HepG2 (cell line): Measurements from ENCODE around the gene TEAD3. TPM values are rescaled to one million over a fixed set of nuclear protein-coding genes. Genes with fewer than 3 reads are reported as not detected.
A peak's percentile ranks its signal among the peaks of the same experiment; 100 is the strongest.

Source experiments
- DPF2 ChIP-seq: sonication (generic); formaldehyde crosslinking; IDR thresholded peaks from 2 replicates; pipeline ENCODE4 v1.4.0; 2020; ENCODE audit warnings: mild to moderate bottlenecking, low read depth, missing genetic modification reagents, borderline replicate concordance
- HNRNPK ChIP-seq: fragments of 200-400 bp; formaldehyde crosslinking; IDR thresholded peaks from 2 replicates; pipeline ENCODE4 v1.6.1; 2018; ENCODE audit warnings: low read length, low read depth, moderate library complexity, mild to moderate bottlenecking; ENCODE audit not compliant: poor library complexity, severe bottlenecking
- HNRNPL ChIP-seq: fragments of 200-400 bp; formaldehyde crosslinking; IDR thresholded peaks from 2 replicates; pipeline ENCODE4 v1.6.1; 2017; ENCODE audit warnings: mild to moderate bottlenecking, low read depth, low read length
- KDM6A ChIP-seq: IDR thresholded peaks from 2 replicates; pipeline ENCODE4 v1.6.1; 2016; ENCODE audit warnings: low read depth
- NFATC3 ChIP-seq: sonication (generic); formaldehyde crosslinking; IDR thresholded peaks from 2 replicates; pipeline ENCODE4 v1.5.1; 2020; ENCODE audit warnings: mild to moderate bottlenecking, missing genetic modification reagents
- SYNCRIP ChIP-seq: fragments of 200-400 bp; formaldehyde crosslinking; IDR thresholded peaks from 2 replicates; pipeline ENCODE4 v1.6.1; 2018; ENCODE audit warnings: mild to moderate bottlenecking, low read depth, low read length; ENCODE audit not compliant: insufficient read depth
- TARDBP ChIP-seq: sonication (generic); formaldehyde crosslinking; IDR thresholded peaks from 2 replicates; pipeline ENCODE4 v1.8.0; 2022; ENCODE audit warnings: mild to moderate bottlenecking, missing genetic modification reagents
- TP53 ChIP-seq: sonication (generic); formaldehyde crosslinking; conservative IDR thresholded peaks from 2 replicates; pipeline ENCODE4 v1.4.0; 2020; ENCODE audit warnings: missing genetic modification reagents
- XBP1 ChIP-seq: sonication (generic); formaldehyde crosslinking; IDR thresholded peaks from 2 replicates; pipeline ENCODE4 v1.5.0; 2020; ENCODE audit warnings: missing genetic modification reagents
- YY1 ChIP-seq: IDR thresholded peaks from 2 replicates; pipeline ENCODE4 v1.6.1; 2011; ENCODE audit warnings: low read length, low read depth, moderate library complexity, mild to moderate bottlenecking; ENCODE audit not compliant: insufficient read depth, insufficient replicate concordance
- ZFP36L2 ChIP-seq: sonication (generic); formaldehyde crosslinking; IDR thresholded peaks from 2 replicates; pipeline ENCODE4 v1.4.0; 2020; ENCODE audit warnings: missing genetic modification reagents
- ZNF101 ChIP-seq: sonication (generic); formaldehyde crosslinking; IDR thresholded peaks from 2 replicates; pipeline ENCODE4 v1.4.0; 2020; ENCODE audit warnings: mild to moderate bottlenecking, low read depth, missing genetic modification reagents, borderline replicate concordance
- ZNF224 ChIP-seq: sonication (generic); formaldehyde crosslinking; IDR thresholded peaks from 2 replicates; pipeline ENCODE4 v1.5.0; 2020; ENCODE audit warnings: mild to moderate bottlenecking, missing genetic modification reagents
- ZNF367 ChIP-seq: sonication (generic); formaldehyde crosslinking; IDR thresholded peaks from 2 replicates; pipeline ENCODE4 v1.4.0; 2020; ENCODE audit warnings: missing genetic modification reagents, borderline replicate concordance
- ZNF724P ChIP-seq: sonication (generic); formaldehyde crosslinking; IDR thresholded peaks from 2 replicates; pipeline ENCODE4 v1.8.0; 2022; ENCODE audit warnings: missing genetic modification reagents, borderline replicate concordance
- ZNF761 ChIP-seq: sonication (generic); formaldehyde crosslinking; conservative IDR thresholded peaks from 2 replicates; pipeline ENCODE4 v1.4.0; 2020; ENCODE audit warnings: mild to moderate bottlenecking, missing genetic modification reagents
- polyA plus RNA-seq, 8 experiments: library from polyadenylated mRNA; depleted of rRNA in 3 of 8; stranded (reverse) in 7 of 8; unstranded in 1 of 8; fragments of >200 nt; fragmentation: Illumina TruSeq in 4 of 8; extraction: Trizol in 4 of 8; gene quantifications; 2 replicates each; pipeline versions ENCODE4 v1.2.1 to v1.2.3, GENCODE V29; 2011 to 2016; ENCODE audit warnings: low read depth in 4 of 8, missing spikeins in 1 of 8, mixed read lengths in 1 of 8; ENCODE audit not compliant: insufficient read depth in 1 of 8
- total RNA-seq, 5 experiments: library from RNA; depleted of rRNA; stranded (reverse); fragments of >200 nt; fragmentation: Illumina TruSeq; extraction: Trizol; gene quantifications; 2 replicates each; pipeline ENCODE4 v1.2.3, GENCODE V29; 2016; ENCODE audit warnings: low read depth in 1 of 5
- TF ChIP-seq, protein P1 (sequence below): sonication (generic); formaldehyde crosslinking; IDR thresholded peaks from 2 replicates; pipeline ENCODE4 v1.5.1; 2020; ENCODE audit warnings: missing genetic modification reagents, mild to moderate bottlenecking, borderline replicate concordance
- TF ChIP-seq, protein P2 (sequence below): sonication (generic); formaldehyde crosslinking; IDR thresholded peaks from 2 replicates; pipeline ENCODE4 v1.5.1; 2020; ENCODE audit warnings: mild to moderate bottlenecking, missing genetic modification reagents, borderline replicate concordance
- TF ChIP-seq, protein P3 (sequence below): sonication (generic); formaldehyde crosslinking; IDR thresholded peaks from 2 replicates; pipeline ENCODE4 v1.5.0; 2020; ENCODE audit warnings: missing genetic modification reagents

Gene TEAD3
- total and polyA plus RNA-seq, 2 of the 13 experiments (the other 11 are each of a cell fraction or from before 2014, with no cell fraction given): 15.1 to 16.5 TPM

DNA sequence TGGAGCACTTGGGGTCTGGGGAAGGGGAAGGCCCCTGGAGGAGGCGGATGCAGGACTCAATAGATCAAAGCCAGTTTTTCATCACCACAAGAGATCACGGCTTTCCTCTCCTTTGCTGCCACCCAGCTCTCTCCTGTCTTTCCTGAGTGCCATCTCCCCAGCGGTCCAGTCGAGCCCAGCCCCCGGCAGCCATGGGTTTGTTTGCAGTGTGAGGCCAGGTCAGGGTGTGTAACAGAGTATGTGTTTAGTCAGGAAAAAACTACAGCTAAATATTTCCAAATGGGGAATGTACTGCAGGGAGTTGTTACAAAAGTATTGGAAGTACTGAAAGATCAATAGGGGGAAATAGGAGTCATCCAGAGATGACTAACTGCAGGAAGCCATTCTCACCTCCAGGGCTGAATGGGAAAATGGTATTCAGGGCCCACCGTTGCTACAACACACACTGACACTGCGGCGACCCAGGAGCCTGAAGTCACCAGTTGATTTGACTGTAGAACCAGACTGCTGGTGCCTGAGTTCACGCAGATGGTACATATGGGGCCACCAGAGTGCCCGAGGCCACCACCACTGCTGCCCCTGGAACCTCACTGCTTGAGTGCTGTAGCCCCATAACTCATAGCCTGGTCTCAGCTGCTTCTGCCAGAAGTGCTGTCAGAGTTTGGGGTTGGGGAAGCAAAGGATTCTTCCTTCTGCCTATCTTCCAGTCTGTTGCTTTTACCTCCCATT is 68.3 kb downstream of the TEAD3 start (continued):
- TF ChIP-seq, protein P1, sequence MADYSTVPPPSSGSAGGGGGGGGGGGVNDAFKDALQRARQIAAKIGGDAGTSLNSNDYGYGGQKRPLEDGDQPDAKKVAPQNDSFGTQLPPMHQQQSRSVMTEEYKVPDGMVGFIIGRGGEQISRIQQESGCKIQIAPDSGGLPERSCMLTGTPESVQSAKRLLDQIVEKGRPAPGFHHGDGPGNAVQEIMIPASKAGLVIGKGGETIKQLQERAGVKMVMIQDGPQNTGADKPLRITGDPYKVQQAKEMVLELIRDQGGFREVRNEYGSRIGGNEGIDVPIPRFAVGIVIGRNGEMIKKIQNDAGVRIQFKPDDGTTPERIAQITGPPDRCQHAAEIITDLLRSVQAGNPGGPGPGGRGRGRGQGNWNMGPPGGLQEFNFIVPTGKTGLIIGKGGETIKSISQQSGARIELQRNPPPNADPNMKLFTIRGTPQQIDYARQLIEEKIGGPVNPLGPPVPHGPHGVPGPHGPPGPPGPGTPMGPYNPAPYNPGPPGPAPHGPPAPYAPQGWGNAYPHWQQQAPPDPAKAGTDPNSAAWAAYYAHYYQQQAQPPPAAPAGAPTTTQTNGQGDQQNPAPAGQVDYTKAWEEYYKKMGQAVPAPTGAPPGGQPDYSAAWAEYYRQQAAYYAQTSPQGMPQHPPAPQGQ (CRISPR knock-in tag): 0 out of 2 replicates have a peak, but pooled peaks have one; percentile 51
- TF ChIP-seq ZFP36L2 (CRISPR knock-in tag) (no peak; the same call in 1 of the 2 replicates), ZNF101 (CRISPR knock-in tag) (no peak), SYNCRIP (no peak), YY1 (peak; percentile 50), ZNF724P (CRISPR knock-in tag) (no peak), ZNF367 (CRISPR knock-in tag) (0 out of 2 replicates have a peak, but pooled peaks have one; percentile 17), TARDBP (CRISPR knock-in tag) (peak; percentile 38; the same call in 1 of the 2 replicates), XBP1 (CRISPR knock-in tag) (no peak), NFATC3 (CRISPR knock-in tag) (0 out of 2 replicates have a peak, but pooled peaks have one; percentile 43), HNRNPK (no peak), HNRNPL (peak; percentile 65; the same call in 1 of the 2 replicates), KDM6A (CRISPR knock-in tag) (peak; percentile 72; the same call in 1 of the 2 replicates), ZNF224 (CRISPR knock-in tag) (no peak), TP53 (CRISPR knock-in tag) (no peak), ZNF761 (peak; percentile 77; the same call in 1 of the 2 replicates), DPF2 (CRISPR knock-in tag) (0 out of 2 replicates have a peak, but pooled peaks have one; percentile 21)
- TF ChIP-seq, protein P2, sequence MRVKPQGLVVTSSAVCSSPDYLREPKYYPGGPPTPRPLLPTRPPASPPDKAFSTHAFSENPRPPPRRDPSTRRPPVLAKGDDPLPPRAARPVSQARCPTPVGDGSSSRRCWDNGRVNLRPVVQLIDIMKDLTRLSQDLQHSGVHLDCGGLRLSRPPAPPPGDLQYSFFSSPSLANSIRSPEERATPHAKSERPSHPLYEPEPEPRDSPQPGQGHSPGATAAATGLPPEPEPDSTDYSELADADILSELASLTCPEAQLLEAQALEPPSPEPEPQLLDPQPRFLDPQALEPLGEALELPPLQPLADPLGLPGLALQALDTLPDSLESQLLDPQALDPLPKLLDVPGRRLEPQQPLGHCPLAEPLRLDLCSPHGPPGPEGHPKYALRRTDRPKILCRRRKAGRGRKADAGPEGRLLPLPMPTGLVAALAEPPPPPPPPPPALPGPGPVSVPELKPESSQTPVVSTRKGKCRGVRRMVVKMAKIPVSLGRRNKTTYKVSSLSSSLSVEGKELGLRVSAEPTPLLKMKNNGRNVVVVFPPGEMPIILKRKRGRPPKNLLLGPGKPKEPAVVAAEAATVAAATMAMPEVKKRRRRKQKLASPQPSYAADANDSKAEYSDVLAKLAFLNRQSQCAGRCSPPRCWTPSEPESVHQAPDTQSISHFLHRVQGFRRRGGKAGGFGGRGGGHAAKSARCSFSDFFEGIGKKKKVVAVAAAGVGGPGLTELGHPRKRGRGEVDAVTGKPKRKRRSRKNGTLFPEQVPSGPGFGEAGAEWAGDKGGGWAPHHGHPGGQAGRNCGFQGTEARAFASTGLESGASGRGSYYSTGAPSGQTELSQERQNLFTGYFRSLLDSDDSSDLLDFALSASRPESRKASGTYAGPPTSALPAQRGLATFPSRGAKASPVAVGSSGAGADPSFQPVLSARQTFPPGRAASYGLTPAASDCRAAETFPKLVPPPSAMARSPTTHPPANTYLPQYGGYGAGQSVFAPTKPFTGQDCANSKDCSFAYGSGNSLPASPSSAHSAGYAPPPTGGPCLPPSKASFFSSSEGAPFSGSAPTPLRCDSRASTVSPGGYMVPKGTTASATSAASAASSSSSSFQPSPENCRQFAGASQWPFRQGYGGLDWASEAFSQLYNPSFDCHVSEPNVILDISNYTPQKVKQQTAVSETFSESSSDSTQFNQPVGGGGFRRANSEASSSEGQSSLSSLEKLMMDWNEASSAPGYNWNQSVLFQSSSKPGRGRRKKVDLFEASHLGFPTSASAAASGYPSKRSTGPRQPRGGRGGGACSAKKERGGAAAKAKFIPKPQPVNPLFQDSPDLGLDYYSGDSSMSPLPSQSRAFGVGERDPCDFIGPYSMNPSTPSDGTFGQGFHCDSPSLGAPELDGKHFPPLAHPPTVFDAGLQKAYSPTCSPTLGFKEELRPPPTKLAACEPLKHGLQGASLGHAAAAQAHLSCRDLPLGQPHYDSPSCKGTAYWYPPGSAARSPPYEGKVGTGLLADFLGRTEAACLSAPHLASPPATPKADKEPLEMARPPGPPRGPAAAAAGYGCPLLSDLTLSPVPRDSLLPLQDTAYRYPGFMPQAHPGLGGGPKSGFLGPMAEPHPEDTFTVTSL: peak; percentile 81; the same call in 1 of the 2 replicates
- TF ChIP-seq, protein P3, sequence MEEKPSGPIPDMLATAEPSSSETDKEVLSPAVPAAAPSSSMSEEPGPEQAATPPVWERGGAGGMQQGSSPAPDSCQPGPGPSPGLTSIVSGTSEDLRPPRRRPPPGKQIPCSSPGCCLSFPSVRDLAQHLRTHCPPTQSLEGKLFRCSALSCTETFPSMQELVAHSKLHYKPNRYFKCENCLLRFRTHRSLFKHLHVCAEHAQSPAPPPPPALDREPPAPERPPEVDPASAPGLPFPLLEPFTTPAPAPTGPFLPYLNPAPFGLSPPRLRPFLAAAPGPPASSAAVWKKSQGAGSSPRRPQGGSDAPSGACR (CRISPR knock-in tag): no peak
